ENCODE measurements around the gene VSTM4.

Gene VSTM4

GRCh38 chr10:49091450-49092210, 23.7 kb downstream of the VSTM4 start:
- no peak for DNase-seq (ENCODE audit: low read depth in 2 of 2)

- DNase-seq (ENCODE audit: low read depth in 2 of 2): no peak
Observed at GRCh38 chr10:49090696-49091380, 24.5 kb downstream of the VSTM4 start.

GRCh38 chr10:49090189-49090575, 25.1 kb downstream of the VSTM4 start:
- no peak for DNase-seq (ENCODE audit: low read depth in 2 of 2)

- no peak for DNase-seq (ENCODE audit: low read depth in 2 of 2)
Observed at GRCh38 chr10:49089557-49090188, 25.6 kb downstream of the VSTM4 start.

- no peak for DNase-seq (ENCODE audit: low read depth in 2 of 2)
Observed at GRCh38 chr10:49089152-49089551, 26.2 kb downstream of the VSTM4 start.

GRCh38 chr10:49086889-49087288, 28.4 kb downstream of the VSTM4 start:
- no peak for DNase-seq (ENCODE audit: low read depth in 2 of 2)

- no peak for DNase-seq (ENCODE audit: low read depth in 2 of 2)
Observed at GRCh38 chr10:49083261-49083660, 32.1 kb downstream of the VSTM4 start.

GRCh38 chr10:49082766-49083165, 32.6 kb downstream of the VSTM4 start:
- DNase-seq (ENCODE audit: low read depth in 2 of 2): no peak

GRCh38 chr10:49081547-49082275, 33.6 kb downstream of the VSTM4 start:
- no peak for DNase-seq (ENCODE audit: low read depth in 2 of 2)

GRCh38 chr10:49080965-49081364, 34.4 kb downstream of the VSTM4 start:
- DNase-seq (ENCODE audit: low read depth in 2 of 2): no peak

- no peak for DNase-seq (ENCODE audit: low read depth in 2 of 2)
Observed at GRCh38 chr10:49080071-49080470, 35.3 kb downstream of the VSTM4 start.

GRCh38 chr10:49079499-49079898, 35.8 kb downstream of the VSTM4 start:
- DNase-seq (ENCODE audit: low read depth in 2 of 2): no peak

- no peak for DNase-seq (ENCODE audit: low read depth in 2 of 2)
Observed at GRCh38 chr10:49079072-49079471, 36.2 kb downstream of the VSTM4 start.

- no peak for DNase-seq (ENCODE audit: low read depth in 2 of 2)
Observed at GRCh38 chr10:49078433-49078832, 36.9 kb downstream of the VSTM4 start.

- no peak for DNase-seq (ENCODE audit: low read depth in 2 of 2)
Observed at GRCh38 chr10:49076741-49077521, 38.4 kb downstream of the VSTM4 start.

GRCh38 chr10:49076319-49076718, 39.0 kb downstream of the VSTM4 start:
- no peak for DNase-seq (ENCODE audit: low read depth in 2 of 2)

GRCh38 chr10:49075743-49076142, 39.6 kb downstream of the VSTM4 start:
- no peak for DNase-seq (ENCODE audit: low read depth in 2 of 2)

GRCh38 chr10:49074836-49075682, 40.3 kb downstream of the VSTM4 start:
- DNase-seq (ENCODE audit: low read depth in 2 of 2): no peak

GRCh38 chr10:49072166-49072885, 43.0 kb downstream of the VSTM4 start:
- DNase-seq (ENCODE audit: low read depth in 2 of 2): no peak

Data from stimulated activated CD4-positive, alpha-beta T cell treated with anti-CD3 and anti-CD28 coated beads, Interleukin-12 subunit alpha, Interleukin-12 subunit beta, amount 100 ng/mL, for 24 hours (primary cell).